IMR-90 (cell line): ENCODE results near the gene ANO9.

ENCODE experiments used
- CEBPB ChIP-seq: IDR thresholded peaks from 2 replicates; pipeline ENCODE4 v1.6.1; 2012; ENCODE audit warnings: low read depth, low read length, improper control_type of control experiment
- MAFK ChIP-seq: IDR thresholded peaks from 2 replicates; pipeline ENCODE4 v1.6.1; 2012; ENCODE audit warnings: low read depth, low read length, improper control_type of control experiment
- MAZ ChIP-seq: IDR thresholded peaks from 2 replicates; pipeline ENCODE4 v1.6.1; 2012; ENCODE audit warnings: low read depth, mild to moderate bottlenecking, low read length, improper control_type of control experiment, moderate library complexity, borderline replicate concordance
- NFE2L2 ChIP-seq: fragments of 150-350 bp; IDR thresholded peaks from 2 replicates; pipeline ENCODE4 v1.6.1; 2016; ENCODE audit warnings: low read depth, mild to moderate bottlenecking, low read length
- POLR2A ChIP-seq: IDR thresholded peaks from 2 replicates; pipeline ENCODE4 v1.6.1; 2012; ENCODE audit warnings: mild to moderate bottlenecking, low read depth, low read length
- RFX5 ChIP-seq: IDR thresholded peaks from 2 replicates; pipeline ENCODE4 v1.8.0; 2012; ENCODE audit warnings: low read depth, mild to moderate bottlenecking, low read length, moderate library complexity
- SMC3 ChIP-seq: fragments of 150-350 bp; IDR thresholded peaks from 2 replicates; pipeline ENCODE4 v1.6.1; 2016; ENCODE audit warnings: low read depth, mild to moderate bottlenecking, antibody characterized with exemption, low read length, moderate library complexity
- TF ChIP-seq, protein P1 (sequence below): conservative IDR thresholded peaks from 2 replicates; pipeline ENCODE4 v1.5.1; 2012; ENCODE audit warnings: mild to moderate bottlenecking, low read depth, low read length, improper control_type of control experiment
- TF ChIP-seq, protein P2 (sequence below): fragments of 150-350 bp; IDR thresholded peaks from 2 replicates; pipeline ENCODE4 v1.6.1; 2017; ENCODE audit warnings: mild to moderate bottlenecking, antibody characterized with exemption, low read length, low read depth

GRCh38 chr11:409008-409599 lies 32.7 kb downstream of the ANO9 start:
- TF ChIP-seq, protein P1, sequence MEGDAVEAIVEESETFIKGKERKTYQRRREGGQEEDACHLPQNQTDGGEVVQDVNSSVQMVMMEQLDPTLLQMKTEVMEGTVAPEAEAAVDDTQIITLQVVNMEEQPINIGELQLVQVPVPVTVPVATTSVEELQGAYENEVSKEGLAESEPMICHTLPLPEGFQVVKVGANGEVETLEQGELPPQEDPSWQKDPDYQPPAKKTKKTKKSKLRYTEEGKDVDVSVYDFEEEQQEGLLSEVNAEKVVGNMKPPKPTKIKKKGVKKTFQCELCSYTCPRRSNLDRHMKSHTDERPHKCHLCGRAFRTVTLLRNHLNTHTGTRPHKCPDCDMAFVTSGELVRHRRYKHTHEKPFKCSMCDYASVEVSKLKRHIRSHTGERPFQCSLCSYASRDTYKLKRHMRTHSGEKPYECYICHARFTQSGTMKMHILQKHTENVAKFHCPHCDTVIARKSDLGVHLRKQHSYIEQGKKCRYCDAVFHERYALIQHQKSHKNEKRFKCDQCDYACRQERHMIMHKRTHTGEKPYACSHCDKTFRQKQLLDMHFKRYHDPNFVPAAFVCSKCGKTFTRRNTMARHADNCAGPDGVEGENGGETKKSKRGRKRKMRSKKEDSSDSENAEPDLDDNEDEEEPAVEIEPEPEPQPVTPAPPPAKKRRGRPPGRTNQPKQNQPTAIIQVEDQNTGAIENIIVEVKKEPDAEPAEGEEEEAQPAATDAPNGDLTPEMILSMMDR = no peak
- TF ChIP-seq POLR2A (no peak), CEBPB (no peak), MAFK (no peak), SMC3 (no peak), RFX5 (no peak), NFE2L2 (no peak), MAZ (no peak)
- TF ChIP-seq, protein P2, sequence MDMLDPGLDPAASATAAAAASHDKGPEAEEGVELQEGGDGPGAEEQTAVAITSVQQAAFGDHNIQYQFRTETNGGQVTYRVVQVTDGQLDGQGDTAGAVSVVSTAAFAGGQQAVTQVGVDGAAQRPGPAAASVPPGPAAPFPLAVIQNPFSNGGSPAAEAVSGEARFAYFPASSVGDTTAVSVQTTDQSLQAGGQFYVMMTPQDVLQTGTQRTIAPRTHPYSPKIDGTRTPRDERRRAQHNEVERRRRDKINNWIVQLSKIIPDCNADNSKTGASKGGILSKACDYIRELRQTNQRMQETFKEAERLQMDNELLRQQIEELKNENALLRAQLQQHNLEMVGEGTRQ = no peak
